Measurements from ENCODE around the gene AMHR2.

AMHR2 gene

DNA sequence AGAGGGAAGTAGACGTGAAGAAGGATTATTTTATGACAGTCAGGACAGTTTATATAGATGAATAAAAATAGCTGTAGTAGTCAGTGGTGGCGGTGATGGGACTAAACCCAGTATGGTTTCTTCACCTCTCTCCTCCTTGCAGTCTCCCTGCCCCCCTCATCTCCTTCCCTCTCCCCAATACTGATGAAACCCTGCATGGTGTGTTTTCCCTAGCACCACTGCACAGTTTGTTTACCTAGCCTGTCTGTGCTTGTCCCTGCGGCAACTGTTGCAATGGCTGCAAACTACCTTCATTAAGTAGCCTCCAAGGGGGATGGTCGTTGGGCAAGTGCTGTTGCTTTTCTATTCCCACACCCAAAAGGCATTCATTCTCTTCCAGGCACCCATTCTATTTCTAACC, 43.0 kb downstream of the AMHR2 start:
- in situ Hi-C loops (cut with MboI; ENCODE audit: low sequenced_read_pairs), result no loop called here
- H3K4me1 ChIP-seq, result no peaks in the 10 kb centered on the region
- no peak overlapping the region for H3K4me3 ChIP-seq
- H3K9me3 ChIP-seq, result no peaks in the 10 kb centered on the region
- H3K27me3 ChIP-seq (ENCODE audit: low read depth), result no peaks in the 10 kb centered on the region
- H3K36me3 ChIP-seq (replicated peaks), result peaks cover 98% of the 10 kb centered on the region
- no peak for DNase-seq (ENCODE audit: low spot score in 2 of 2)

DNA sequence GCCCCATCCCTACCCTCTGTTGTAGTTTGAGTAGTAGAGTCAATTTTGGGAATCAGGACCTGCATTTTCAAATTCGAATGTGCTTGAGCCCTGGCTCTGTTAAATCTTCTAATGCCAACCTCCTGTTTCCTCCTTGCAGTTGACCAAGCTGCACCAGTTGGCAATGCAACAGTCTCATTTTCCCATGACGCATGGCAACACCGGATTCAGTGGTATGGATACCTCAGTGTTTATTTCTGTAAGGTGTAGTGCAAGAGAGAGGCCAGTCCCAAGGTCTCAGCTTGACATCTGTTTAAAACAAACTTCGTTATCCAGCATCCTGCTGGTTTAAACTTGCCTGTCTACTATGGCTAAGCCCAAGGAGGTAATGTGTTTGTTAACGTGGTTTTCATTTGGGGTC, 43.4 kb downstream of the AMHR2 start:
- in situ Hi-C loops (cut with MboI; ENCODE audit: low sequenced_read_pairs), result no loop called here
- H3K4me1 ChIP-seq, result no peaks in the 10 kb centered on the region
- H3K27me3 ChIP-seq (ENCODE audit: low read depth), result no peaks in the 10 kb centered on the region

DNA sequence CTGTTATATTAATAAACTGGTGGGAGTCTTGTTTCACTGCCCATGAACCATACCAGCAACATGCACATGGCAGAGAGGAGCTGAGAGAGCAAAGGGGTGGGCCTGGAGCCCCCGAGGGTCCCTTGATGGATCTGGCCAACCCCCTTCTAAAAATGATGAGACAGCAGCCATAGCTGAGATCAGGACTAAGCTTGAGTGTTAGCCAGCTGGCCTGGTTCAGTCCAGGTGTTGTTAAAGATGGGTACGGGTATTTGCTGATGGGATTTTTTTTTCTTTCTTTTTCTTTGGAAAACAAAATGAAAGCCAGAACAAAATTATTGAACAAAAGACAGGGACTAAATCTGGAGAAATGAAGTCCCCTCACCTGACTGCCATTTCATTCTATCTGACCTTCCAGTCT, 44.2 kb downstream of the AMHR2 start:
- Histone ChIP-seq H3K4me3 (no peak overlapping the region), H3K4me1 (no peaks in the 10 kb centered on the region)
- in situ Hi-C loops (cut with MboI; ENCODE audit: low sequenced_read_pairs), result no loop called here

More for the DNA sequence above, 43.4 kb downstream of the AMHR2 start:
- peaks cover 98% of the 10 kb centered on the region for H3K36me3 ChIP-seq (replicated peaks)
- H3K9me3 ChIP-seq, result no peaks in the 10 kb centered on the region
- no peak for DNase-seq (ENCODE audit: low spot score in 2 of 2)
- H3K4me3 ChIP-seq, result no peak overlapping the region

DNA sequence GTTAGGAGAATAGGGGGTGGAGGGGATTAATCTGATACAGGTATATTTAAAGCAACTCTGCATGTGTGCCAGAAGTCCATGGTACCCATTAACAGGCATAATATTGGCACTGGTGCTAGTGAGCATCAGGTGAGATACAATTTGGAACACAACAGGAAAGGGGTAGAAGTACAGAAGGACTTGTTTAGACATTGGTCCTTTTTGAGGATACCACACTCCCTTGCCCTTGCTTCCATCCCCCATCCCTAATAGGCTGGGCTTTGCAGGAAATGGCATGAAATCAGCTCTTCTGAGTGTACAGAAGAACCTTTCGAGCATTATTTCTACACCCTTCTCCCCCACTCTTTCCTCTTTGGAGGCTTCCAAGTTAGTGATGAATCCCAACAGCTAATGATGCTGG, 44.6 kb downstream of the AMHR2 start:
- in situ Hi-C loops (cut with MboI; ENCODE audit: low sequenced_read_pairs), result no loop called here
- H3K27me3 ChIP-seq (ENCODE audit: low read depth), result no peaks in the 10 kb centered on the region
- H3K4me3 ChIP-seq, result no peak overlapping the region
- H3K9me3 ChIP-seq, result no peaks in the 10 kb centered on the region
- H3K4me1 ChIP-seq, result no peaks in the 10 kb centered on the region
- DNase-seq (ENCODE audit: low spot score in 2 of 2), result no peak
- peaks cover 98% of the 10 kb centered on the region for H3K36me3 ChIP-seq (replicated peaks)

More for the DNA sequence above, 44.2 kb downstream of the AMHR2 start:
- DNase-seq (ENCODE audit: low spot score in 2 of 2), result no peak
- Histone ChIP-seq H3K9me3 (no peaks in the 10 kb centered on the region), H3K27me3 (ENCODE audit: low read depth) (no peaks in the 10 kb centered on the region), H3K36me3 (replicated peaks) (peaks cover 98% of the 10 kb centered on the region)

DNA sequence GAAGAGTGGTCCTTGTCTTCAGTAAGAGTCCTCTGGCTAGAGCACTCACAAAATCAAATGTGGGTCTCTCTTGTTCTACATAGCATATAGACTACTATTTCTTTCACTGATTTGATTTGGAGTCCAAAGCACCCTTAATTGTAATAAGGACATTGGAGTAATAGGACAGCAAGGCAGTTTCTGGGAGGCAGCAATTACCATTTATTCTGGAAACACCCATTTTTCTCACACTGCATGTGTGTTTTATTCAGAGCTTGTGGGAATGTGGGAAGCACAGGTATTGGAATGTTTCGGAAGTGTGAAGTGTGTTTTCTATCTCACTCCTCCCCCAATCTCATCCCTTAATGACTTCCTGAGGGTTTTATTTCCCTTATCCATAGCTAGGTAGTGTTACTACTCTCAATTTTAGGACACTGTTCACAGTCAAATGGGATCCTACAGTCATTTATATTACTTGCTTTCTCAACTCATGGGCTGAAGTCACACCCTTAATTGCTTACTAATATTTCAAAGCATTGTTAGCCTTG, 48.5 kb downstream of the AMHR2 start:
- no peaks in the 10 kb centered on the region for H3K4me1 ChIP-seq
- in situ Hi-C loops (cut with MboI; ENCODE audit: low sequenced_read_pairs), result no loop called here
- H3K36me3 ChIP-seq (replicated peaks), result peaks cover 98% of the 10 kb centered on the region
- H3K4me3 ChIP-seq, result no peak overlapping the region
- no peaks in the 10 kb centered on the region for H3K9me3 ChIP-seq
- H3K27me3 ChIP-seq (ENCODE audit: low read depth), result no peaks in the 10 kb centered on the region
- DNase-seq (ENCODE audit: low spot score in 2 of 2), result no peak

DNA sequence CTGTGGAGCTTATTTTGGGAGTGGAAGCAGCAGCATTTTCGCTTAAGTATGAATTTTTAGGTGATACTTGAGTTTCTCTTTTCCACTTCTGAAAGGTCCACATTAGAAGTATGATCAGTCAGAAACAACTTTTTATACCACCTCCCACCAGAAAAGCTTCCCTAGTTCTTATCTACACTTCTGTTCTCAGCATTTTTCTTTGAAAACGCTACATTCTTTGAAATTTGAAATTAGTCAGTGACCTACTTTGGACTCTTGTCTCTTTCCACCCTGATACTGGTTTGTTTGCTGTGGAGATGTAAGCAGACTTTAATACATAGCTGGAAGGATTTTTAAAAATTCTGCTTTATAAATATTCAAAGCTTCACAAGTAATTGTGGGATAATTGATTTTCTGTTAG, 50.4 kb downstream of the AMHR2 start:
- peaks cover 4% of the 10 kb centered on the region; the same call in 1 of the 2 replicates for H3K4me1 ChIP-seq
- no peak overlapping the region for H3K4me3 ChIP-seq
- peaks cover 98% of the 10 kb centered on the region for H3K36me3 ChIP-seq (replicated peaks)
- H3K27me3 ChIP-seq (ENCODE audit: low read depth), result no peaks in the 10 kb centered on the region
- in situ Hi-C loops (cut with MboI; ENCODE audit: low sequenced_read_pairs), result no loop called here
- no peak for DNase-seq (ENCODE audit: low spot score in 2 of 2)
- H3K9me3 ChIP-seq, result no peaks in the 10 kb centered on the region

DNA sequence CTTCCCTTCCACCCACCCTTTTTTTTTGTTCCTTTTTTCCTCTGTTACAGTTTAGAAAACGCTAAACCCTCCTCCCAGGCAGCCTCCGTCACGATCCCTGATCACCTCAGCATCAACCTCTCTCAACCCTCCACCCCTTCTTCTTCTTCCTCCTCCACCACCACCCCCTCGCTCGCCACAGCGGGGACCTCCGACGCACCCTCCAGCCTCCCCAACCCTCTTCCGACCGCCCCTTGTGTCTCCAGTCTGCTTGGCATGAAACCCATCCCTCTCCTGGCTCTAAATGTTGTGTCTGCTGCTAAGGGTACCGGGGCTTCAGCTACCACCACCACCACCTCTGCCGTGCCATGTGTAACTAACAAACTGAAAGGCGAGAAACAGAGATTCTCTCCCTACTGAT, 51.2 kb downstream of the AMHR2 start:
- in situ Hi-C loops (cut with MboI; ENCODE audit: low sequenced_read_pairs), result no loop called here
- Histone ChIP-seq H3K9me3 (no peaks in the 10 kb centered on the region), H3K27me3 (ENCODE audit: low read depth) (no peaks in the 10 kb centered on the region), H3K4me3 (no peak overlapping the region), H3K4me1 (peaks cover 8% of the 10 kb centered on the region; the same call in 1 of the 2 replicates), H3K36me3 (replicated peaks) (peaks cover 96% of the 10 kb centered on the region)
- DNase-seq (ENCODE audit: low spot score in 2 of 2), result no peak

DNA sequence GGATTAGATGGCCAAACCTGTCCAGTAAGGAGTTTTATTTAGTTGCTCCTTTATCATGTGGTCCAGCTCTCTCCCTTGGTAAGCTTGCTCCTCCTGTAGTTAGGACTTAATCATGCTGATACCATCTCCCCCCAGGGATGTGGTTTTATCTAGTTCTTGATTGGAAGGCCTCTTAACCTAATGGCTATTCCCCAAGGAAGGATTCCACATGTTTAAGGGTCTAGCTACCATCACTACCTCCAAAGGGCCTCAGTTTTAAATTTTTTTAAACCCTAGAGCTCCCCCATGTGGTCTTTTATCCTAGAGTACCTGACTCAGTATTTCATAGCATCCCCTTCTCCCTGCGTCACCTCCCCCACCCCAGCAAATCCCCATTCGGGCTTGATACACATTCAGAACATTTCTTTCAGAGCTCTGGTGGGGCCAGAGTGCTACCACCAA, 53.1 kb downstream of the AMHR2 start:
- Histone ChIP-seq H3K27me3 (ENCODE audit: low read depth) (no peaks in the 10 kb centered on the region), H3K4me1 (peaks cover 20% of the 10 kb centered on the region)

DNA sequence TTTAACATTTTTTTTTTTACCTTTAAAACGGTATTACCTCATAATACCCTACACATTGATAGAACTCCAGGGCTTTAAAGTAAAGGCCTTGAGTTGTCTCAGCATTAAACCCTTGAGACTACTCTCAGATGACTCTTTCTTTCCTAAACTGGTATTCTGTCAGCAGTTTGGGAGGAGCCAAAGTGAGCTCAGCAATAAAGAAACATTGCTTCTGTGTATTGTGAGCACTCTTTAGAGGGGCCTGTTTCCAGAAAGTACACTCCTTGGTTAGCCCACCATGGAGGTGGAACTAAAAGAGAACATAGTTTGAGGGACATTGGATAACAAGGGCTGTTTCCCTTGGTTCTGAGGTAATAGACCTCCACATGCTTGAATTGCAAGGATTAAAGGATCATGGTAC, 55.2 kb downstream of the AMHR2 start:
- Histone ChIP-seq H3K4me1 (peaks cover 20% of the 10 kb centered on the region), H3K27me3 (ENCODE audit: low read depth) (no peaks in the 10 kb centered on the region), H3K36me3 (replicated peaks) (peaks cover 94% of the 10 kb centered on the region), H3K9me3 (no peaks in the 10 kb centered on the region), H3K4me3 (no peak overlapping the region)
- in situ Hi-C loops (cut with MboI; ENCODE audit: low sequenced_read_pairs), result no loop called here
- DNase-seq (ENCODE audit: low spot score in 2 of 2), result no peak

More for the DNA sequence above, 53.1 kb downstream of the AMHR2 start:
- Histone ChIP-seq H3K9me3 (no peaks in the 10 kb centered on the region), H3K4me3 (no peak overlapping the region), H3K36me3 (replicated peaks) (peaks cover 94% of the 10 kb centered on the region)
- in situ Hi-C loops (cut with MboI; ENCODE audit: low sequenced_read_pairs), result no loop called here
- peak in 1 of 2 experiments; percentile 41 for DNase-seq (ENCODE audit: low spot score in 2 of 2)

DNA sequence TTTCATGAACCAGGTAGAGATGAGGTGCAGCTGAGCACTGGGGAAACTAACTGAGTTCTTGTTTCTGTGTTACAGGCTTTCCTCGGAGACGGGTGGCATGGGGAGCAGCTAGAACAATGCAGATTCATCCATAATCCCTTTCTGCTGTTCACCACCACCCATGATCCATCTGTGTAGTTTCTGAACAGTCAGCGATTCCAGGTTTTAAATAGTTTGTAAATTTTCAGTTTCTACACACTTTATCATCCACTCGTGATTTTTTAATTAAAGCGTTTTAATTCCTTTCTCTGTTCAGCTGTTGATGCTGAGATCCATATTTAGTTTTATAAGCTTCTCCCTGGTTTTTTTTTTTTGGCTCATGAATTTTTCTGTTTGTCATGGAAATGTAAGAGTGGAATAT, 55.7 kb downstream of the AMHR2 start:
- H3K4me1 ChIP-seq, result peaks cover 20% of the 10 kb centered on the region
- peaks cover 94% of the 10 kb centered on the region for H3K36me3 ChIP-seq (replicated peaks)
- H3K9me3 ChIP-seq, result no peaks in the 10 kb centered on the region
- H3K4me3 ChIP-seq, result no peak overlapping the region
- DNase-seq (ENCODE audit: low spot score in 2 of 2), result no peak
- in situ Hi-C loops (cut with MboI; ENCODE audit: low sequenced_read_pairs), result no loop called here
- H3K27me3 ChIP-seq (ENCODE audit: low read depth), result no peaks in the 10 kb centered on the region

DNA sequence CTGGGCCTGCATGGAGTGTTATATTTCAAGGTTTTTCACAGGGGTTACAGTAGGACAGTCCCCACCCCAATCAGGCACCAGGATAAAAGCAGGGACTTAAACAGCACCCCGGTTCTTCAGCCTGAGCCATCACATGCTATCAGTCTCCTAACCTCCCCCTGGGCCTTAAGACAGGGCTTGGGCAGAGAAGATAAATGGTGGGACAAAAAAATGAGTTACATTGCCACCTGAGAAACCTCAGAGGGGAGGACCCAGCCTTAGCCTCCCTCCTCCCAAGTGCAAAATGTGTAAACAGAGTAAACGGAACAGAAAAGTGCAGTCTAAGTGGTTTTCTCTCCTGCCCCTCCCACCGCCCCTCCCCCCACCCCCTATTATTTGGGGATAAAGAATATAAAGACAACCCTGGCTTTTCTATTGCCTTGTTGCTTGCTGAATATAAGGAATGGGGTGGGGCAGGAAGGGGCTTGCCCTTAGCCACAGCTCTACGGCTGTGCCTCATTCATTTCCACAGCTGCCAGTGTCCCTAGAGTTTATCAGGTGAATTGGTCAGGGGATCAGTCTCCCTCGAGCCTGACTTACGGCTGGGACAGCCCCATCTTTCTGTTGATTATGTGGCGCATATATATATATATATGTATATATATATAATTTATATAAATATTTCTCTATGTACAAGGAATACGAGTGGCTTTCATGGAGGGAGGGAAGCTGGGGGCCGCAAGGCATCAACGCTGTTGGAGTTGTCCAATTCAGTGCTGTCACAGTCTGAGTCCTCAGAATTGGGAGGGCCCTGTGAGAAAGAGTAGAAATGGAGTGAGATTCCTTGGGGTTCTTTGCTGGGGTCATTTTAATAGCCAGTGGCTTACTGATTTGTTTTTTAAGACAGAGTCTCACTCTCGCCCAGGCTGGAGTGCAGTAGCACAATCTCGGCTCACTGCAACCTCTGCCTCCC, 57.1 kb downstream of the AMHR2 start:
- H3K36me3 ChIP-seq (replicated peaks), result peaks cover 94% of the 10 kb centered on the region

More for the DNA sequence above, 57.1 kb downstream of the AMHR2 start:
- in situ Hi-C loops (cut with MboI; ENCODE audit: low sequenced_read_pairs), result no loop called here
- peaks cover 20% of the 10 kb centered on the region for H3K4me1 ChIP-seq
- no peak overlapping the region for H3K4me3 ChIP-seq
- peak; percentile 52 to 71 for DNase-seq (ENCODE audit: low spot score in 2 of 2)
- no peaks in the 10 kb centered on the region for H3K9me3 ChIP-seq
- no peaks in the 10 kb centered on the region for H3K27me3 ChIP-seq (ENCODE audit: low read depth)
